Measurements from ENCODE around the gene PCBP3.

- TF ChIP-seq CTCF (IDR thresholded peaks at IDR 0.05), result no peak
- TF ChIP-seq ZFX (IDR thresholded peaks at IDR 0.05; ENCODE audit: borderline replicate concordance), result no peak
Observed at GRCh38 chr21:45982758-45983648, 339.5 kb downstream of the PCBP3 start.

Data from 22Rv1 (cell line).